Activated T-cell treated with anti-CD3 and anti-CD28 coated beads, Interleukin-2, amount 50 U/mL, for 24 hours (primary cell): ENCODE measurements around the gene FAM20B.
"Not testable (repeated sequence)": the region's sequence is repeated elsewhere in the genome, so short reads cannot be mapped to it uniquely, and the experiment has no call there.

Experiments
- DNase-seq: peaks from one replicate; pipeline ENCODE4 v3.0.0-alpha.2; 2020
- H3K27ac Mint-ChIP-seq: 2 replicates; pipeline ENCODE4 v1.8.0; 2020; ENCODE audit warnings: mild to moderate bottlenecking, mixed read lengths
- H3K27me3 Mint-ChIP-seq: 2 replicates; pipeline ENCODE4 v1.8.0; 2020; ENCODE audit warnings: mixed read lengths
- H3K36me3 Mint-ChIP-seq: 2 replicates; pipeline ENCODE4 v1.8.0; 2020; ENCODE audit warnings: low read depth, mixed read lengths
- H3K4me1 Mint-ChIP-seq: 2 replicates; pipeline ENCODE4 v1.8.0; 2020; ENCODE audit warnings: low read depth, mixed read lengths
- H3K4me3 Mint-ChIP-seq: 2 replicates; pipeline ENCODE4 v1.8.0; 2020; ENCODE audit warnings: mild to moderate bottlenecking, moderate library complexity, mixed read lengths
- H3K9me3 Mint-ChIP-seq: 2 replicates; pipeline ENCODE4 v1.8.0; 2020; ENCODE audit warnings: mixed read lengths

FAM20B gene

GRCh38 chr1:179025125-179025974, at the start of gene FAM20B:
Gene FAM20B, plus strand, starts transcription at chr1:179025894. Its CDS starts 17,954 bp downstream, at chr1:179043848.
- DNase-seq, result peak; percentile 93
- Mint-ChIP-seq H3K9me3 (no peaks in the 10 kb centered on the region), H3K36me3 (peaks cover 4% of the 10 kb centered on the region), H3K4me3 (peak within 1 kb of the TSS; percentile 91), H3K27ac (peak within 1 kb of the TSS; percentile 94), H3K4me1 (peaks cover 36% of the 10 kb centered on the region), H3K27me3 (no peaks in the 10 kb centered on the region)

- Mint-ChIP-seq H3K27ac (no peak overlapping the region), H3K27me3 (peaks cover 18% of the 10 kb centered on the region), H3K4me3 (no peak overlapping the region), H3K9me3 (peaks cover 43% of the 10 kb centered on the region), H3K36me3 (no peaks in the 10 kb centered on the region), H3K4me1 (peaks cover 9% of the 10 kb centered on the region)
- DNase-seq, result no peak
These were observed 49.2 kb upstream of the FAM20B start for GRCh38 chr1:178976541-178976940.

- Mint-ChIP-seq H3K4me3 (no peak overlapping the region), H3K27me3 (no peaks in the 10 kb centered on the region), H3K27ac (no peak overlapping the region), H3K4me1 (no peaks in the 10 kb centered on the region), H3K9me3 (peaks cover 5% of the 10 kb centered on the region), H3K36me3 (no peaks in the 10 kb centered on the region)
- DNase-seq, result no peak
These were observed 39.5 kb upstream of the FAM20B start for GRCh38 chr1:178986204-178986603.

GRCh38 chr1:178988198-178988597, 37.5 kb upstream of the FAM20B start:
- not testable (repeated sequence) for H3K27me3 Mint-ChIP-seq, H3K4me1 Mint-ChIP-seq, DNase-seq, H3K4me3 Mint-ChIP-seq, H3K27ac Mint-ChIP-seq, H3K36me3 Mint-ChIP-seq, H3K9me3 Mint-ChIP-seq

GRCh38 chr1:178993559-178993958, 32.1 kb upstream of the FAM20B start:
- DNase-seq, result no peak
- no peaks in the 10 kb centered on the region for H3K36me3 Mint-ChIP-seq
- peaks cover 4% of the 10 kb centered on the region for H3K27me3 Mint-ChIP-seq
- H3K27ac Mint-ChIP-seq, result no peak overlapping the region
- H3K4me3 Mint-ChIP-seq, result no peak overlapping the region
- H3K4me1 Mint-ChIP-seq, result peaks cover 2% of the 10 kb centered on the region
- H3K9me3 Mint-ChIP-seq, result peaks cover 3% of the 10 kb centered on the region

GRCh38 chr1:178997428-178997827, 28.3 kb upstream of the FAM20B start:
- Mint-ChIP-seq H3K36me3 (no peaks in the 10 kb centered on the region), H3K9me3 (peaks cover 3% of the 10 kb centered on the region), H3K4me1 (peaks cover 2% of the 10 kb centered on the region), H3K27ac (no peak overlapping the region), H3K4me3 (no peak overlapping the region), H3K27me3 (peaks cover 4% of the 10 kb centered on the region)
- no peak for DNase-seq

GRCh38 chr1:178998295-178998694, 27.4 kb upstream of the FAM20B start:
- Mint-ChIP-seq H3K27ac (no peak overlapping the region), H3K4me3 (no peak overlapping the region), H3K4me1 (peaks cover 8% of the 10 kb centered on the region), H3K27me3 (peaks cover 4% of the 10 kb centered on the region), H3K9me3 (peaks cover 3% of the 10 kb centered on the region), H3K36me3 (no peaks in the 10 kb centered on the region)
- no peak for DNase-seq

GRCh38 chr1:178999061-178999460, 26.6 kb upstream of the FAM20B start:
- Mint-ChIP-seq H3K4me1 (peaks cover 15% of the 10 kb centered on the region), H3K36me3 (no peaks in the 10 kb centered on the region), H3K9me3 (peaks cover 3% of the 10 kb centered on the region), H3K4me3 (no peak overlapping the region), H3K27me3 (no peaks in the 10 kb centered on the region), H3K27ac (no peak overlapping the region)
- no peak for DNase-seq

GRCh38 chr1:179001451-179001850, 24.2 kb upstream of the FAM20B start:
- Mint-ChIP-seq H3K4me1 (peaks cover 18% of the 10 kb centered on the region), H3K36me3 (no peaks in the 10 kb centered on the region), H3K9me3 (no peaks in the 10 kb centered on the region), H3K27ac (no peak overlapping the region), H3K27me3 (no peaks in the 10 kb centered on the region), H3K4me3 (no peak overlapping the region)
- no peak for DNase-seq

GRCh38 chr1:179002064-179002463, 23.6 kb upstream of the FAM20B start:
- H3K4me1 Mint-ChIP-seq, result peaks cover 18% of the 10 kb centered on the region
- DNase-seq, H3K36me3 Mint-ChIP-seq, H3K9me3 Mint-ChIP-seq, H3K27ac Mint-ChIP-seq, H3K4me3 Mint-ChIP-seq, H3K27me3 Mint-ChIP-seq: not testable (repeated sequence)

- H3K4me1 Mint-ChIP-seq, result peaks cover 15% of the 10 kb centered on the region
- H3K27me3 Mint-ChIP-seq, result no peaks in the 10 kb centered on the region
- H3K4me3 Mint-ChIP-seq, result no peak overlapping the region
- peak; percentile 84 for DNase-seq
- no peak overlapping the region for H3K27ac Mint-ChIP-seq
- H3K36me3 Mint-ChIP-seq, result no peaks in the 10 kb centered on the region
- no peaks in the 10 kb centered on the region for H3K9me3 Mint-ChIP-seq
These were observed 22.9 kb upstream of the FAM20B start for GRCh38 chr1:179002552-179003345.

GRCh38 chr1:179003512-179004066, 22.1 kb upstream of the FAM20B start:
- H3K36me3 Mint-ChIP-seq, result no peaks in the 10 kb centered on the region
- peaks cover 15% of the 10 kb centered on the region for H3K4me1 Mint-ChIP-seq
- H3K9me3 Mint-ChIP-seq, result no peaks in the 10 kb centered on the region

GRCh38 chr1:179007233-179007632, 18.5 kb upstream of the FAM20B start:
- DNase-seq, result no peak
- Mint-ChIP-seq H3K4me3 (no peak overlapping the region), H3K9me3 (no peaks in the 10 kb centered on the region), H3K27ac (no peak overlapping the region), H3K4me1 (peaks cover 15% of the 10 kb centered on the region), H3K27me3 (no peaks in the 10 kb centered on the region), H3K36me3 (no peaks in the 10 kb centered on the region)

More at GRCh38 chr1:179003512-179004066, 22.1 kb upstream of the FAM20B start:
- H3K27me3 Mint-ChIP-seq, result no peaks in the 10 kb centered on the region
- H3K27ac Mint-ChIP-seq, result no peak overlapping the region
- DNase-seq, result no peak
- no peak overlapping the region for H3K4me3 Mint-ChIP-seq

- DNase-seq, result no peak
- Mint-ChIP-seq H3K27me3 (no peaks in the 10 kb centered on the region), H3K4me3 (no peak overlapping the region), H3K36me3 (no peaks in the 10 kb centered on the region), H3K9me3 (no peaks in the 10 kb centered on the region), H3K4me1 (no peaks in the 10 kb centered on the region), H3K27ac (no peak overlapping the region)
These were observed 15.0 kb upstream of the FAM20B start for GRCh38 chr1:179010671-179011070.

GRCh38 chr1:179012038-179012437, 13.7 kb upstream of the FAM20B start:
- no peaks in the 10 kb centered on the region for H3K36me3 Mint-ChIP-seq
- no peak overlapping the region for H3K27ac Mint-ChIP-seq
- H3K9me3 Mint-ChIP-seq, result no peaks in the 10 kb centered on the region
- H3K27me3 Mint-ChIP-seq, result no peaks in the 10 kb centered on the region
- peaks cover 2% of the 10 kb centered on the region for H3K4me1 Mint-ChIP-seq
- no peak overlapping the region for H3K4me3 Mint-ChIP-seq
- no peak for DNase-seq
